GM18861 (cell line): ENCODE results near the gene LRRC26.
"Not testable (repeated sequence)": the region's sequence is repeated elsewhere in the genome, so short reads cannot be mapped to it uniquely, and the experiment has no call there.

Experiments used
- ATAC-seq: cut with Tn5 transposase; IDR thresholded peaks from one replicate; pipeline ENCODE4 v1.9.1; 2021; ENCODE audit not compliant: unreplicated experiment

The LRRC26 gene

GRCh38 chr9:137121927-137122795 is 47.7 kb downstream of the LRRC26 start:
- not testable (repeated sequence) for ATAC-seq
